GM18520 (cell line): ENCODE measurements around the gene BRD1.

Source experiments
- ATAC-seq: cut with Tn5 transposase; IDR thresholded peaks from one replicate; pipeline ENCODE4 v1.9.1; 2021; ENCODE audit not compliant: unreplicated experiment

BRD1 gene

GRCh38 chr22:49827853-49828598, at the start of gene BRD1:
Gene BRD1 (minus strand): TSS chr22:49827873. CDS start chr22:49824317, 3,556 bp downstream.
- ATAC-seq: no peak

DNA sequence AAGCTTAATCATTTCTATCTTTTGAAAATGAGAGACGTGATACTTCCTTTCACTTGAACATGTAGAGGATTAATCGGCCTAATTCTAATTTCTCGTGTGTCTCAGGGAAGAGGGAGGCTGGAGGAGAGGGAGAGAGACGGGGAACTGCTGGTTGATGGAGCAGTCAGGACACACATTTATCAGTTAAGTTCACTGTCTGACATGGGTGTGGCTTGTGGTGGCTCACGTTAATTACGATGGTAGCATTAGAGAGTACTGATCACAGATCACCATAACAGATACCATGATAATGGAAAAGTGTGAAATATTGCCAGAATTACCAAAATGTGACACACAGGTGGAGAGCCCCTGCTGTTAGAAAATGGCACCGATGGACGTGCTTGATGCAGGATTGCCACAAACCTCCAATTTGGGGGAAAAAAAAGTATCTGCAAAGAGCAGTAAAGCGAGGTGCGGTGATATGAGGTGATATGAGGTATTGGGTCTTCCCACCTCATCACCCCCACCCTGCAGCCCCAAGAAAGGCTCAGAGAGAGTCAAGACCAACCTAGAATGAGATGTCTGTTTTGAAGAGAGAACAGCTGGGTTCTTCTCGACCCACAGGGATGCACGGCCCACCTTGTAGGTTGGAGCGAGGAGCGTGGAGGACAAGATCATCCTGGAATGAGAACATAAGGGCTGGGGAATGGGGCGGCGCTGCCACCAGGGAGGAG, 45.7 kb upstream of the BRD1 start:
- ATAC-seq: no peak

- ATAC-seq: no peak
Observed at GRCh38 chr22:49872347-49872746, 44.7 kb upstream of the BRD1 start.

DNA sequence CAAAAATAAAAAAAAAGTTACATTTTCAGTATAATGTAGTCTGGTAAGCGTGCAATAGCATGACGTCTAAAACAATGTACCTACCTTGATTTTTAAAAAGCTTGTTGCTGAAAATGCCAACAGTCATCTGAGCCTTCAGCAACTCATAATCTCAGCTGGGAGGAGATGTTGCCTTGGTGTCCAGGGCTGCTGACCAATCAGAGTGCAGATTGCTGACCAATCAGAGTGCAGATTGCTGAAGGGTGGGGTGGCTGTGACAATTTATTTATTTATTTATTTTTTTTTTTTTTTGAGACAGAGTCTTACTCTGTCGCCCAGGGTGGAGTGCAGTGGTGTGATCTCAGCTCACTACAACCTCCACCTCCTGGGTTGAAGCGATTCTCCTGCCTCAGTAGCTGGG, 43.8 kb upstream of the BRD1 start:
- no peak for ATAC-seq

DNA sequence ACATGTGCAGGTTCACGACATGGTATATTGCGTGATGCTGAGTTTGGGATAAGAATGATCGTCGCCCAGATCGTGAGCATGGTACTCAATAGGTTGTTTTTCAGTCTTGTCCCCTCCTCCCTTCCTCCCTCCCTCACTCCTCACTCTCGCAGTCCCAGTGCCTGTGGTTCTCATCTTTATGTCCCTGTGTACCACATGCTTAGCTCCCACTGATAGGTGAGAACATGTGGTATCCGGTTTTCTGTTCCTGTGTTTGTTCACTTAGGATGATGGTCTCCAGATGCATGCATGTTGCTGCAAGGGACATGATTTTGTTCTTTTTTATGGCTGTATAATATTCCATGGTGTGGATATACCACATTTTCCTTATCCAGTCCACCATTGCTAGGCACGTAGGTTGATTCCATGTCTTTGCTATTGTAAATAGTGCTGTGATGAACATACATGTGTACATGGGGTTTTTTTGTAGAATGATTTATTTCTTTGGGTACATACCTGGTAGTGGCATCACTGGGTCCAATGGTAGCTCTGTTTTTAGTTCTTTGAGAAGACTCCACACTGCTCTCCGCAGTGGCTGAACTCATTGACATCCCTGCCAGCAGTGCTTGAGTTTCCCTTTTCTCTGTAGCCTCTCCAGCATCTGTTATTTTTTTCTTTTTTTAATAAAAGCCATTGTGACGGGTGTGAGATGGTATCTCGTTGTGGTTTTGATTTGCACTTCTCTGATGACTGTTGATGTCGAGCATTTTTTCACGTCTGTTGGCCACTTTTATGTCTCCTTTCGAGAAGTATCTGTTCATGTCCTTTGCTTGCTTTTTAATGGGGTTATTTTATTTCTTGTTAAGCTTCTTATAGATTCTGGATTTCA, 42.4 kb upstream of the BRD1 start:
- ATAC-seq: no peak

GRCh38 chr22:49869086-49869830, 41.6 kb upstream of the BRD1 start:
- no peak for ATAC-seq

GRCh38 chr22:49867303-49868265, 39.9 kb upstream of the BRD1 start:
- no peak for ATAC-seq

GRCh38 chr22:49866646-49867045, 39.0 kb upstream of the BRD1 start:
- no peak for ATAC-seq

DNA sequence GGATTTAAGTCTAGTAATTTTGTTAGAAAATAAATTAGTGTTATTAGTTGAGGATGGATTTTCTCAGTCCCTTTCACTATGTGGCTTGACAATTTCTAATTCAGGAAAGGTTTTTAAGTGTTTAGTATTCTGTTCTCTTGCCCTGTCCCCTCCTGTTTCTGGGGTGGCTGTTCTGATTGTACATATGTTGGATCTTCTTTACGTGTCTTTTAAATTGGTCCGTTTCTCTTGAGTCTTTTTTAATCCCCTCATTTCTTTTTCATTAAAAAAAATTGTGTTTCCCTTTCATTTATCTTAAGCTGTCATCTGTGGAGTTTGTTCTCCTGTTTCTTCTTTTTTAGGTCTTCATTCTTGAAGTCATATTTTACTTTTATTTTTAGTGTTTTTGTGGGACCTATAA, 38.5 kb upstream of the BRD1 start:
- no peak for ATAC-seq

GRCh38 chr22:49865156-49865555, 37.5 kb upstream of the BRD1 start:
- ATAC-seq: no peak

GRCh38 chr22:49863931-49864330, 36.3 kb upstream of the BRD1 start:
- no peak for ATAC-seq

GRCh38 chr22:49862496-49862776, 34.8 kb upstream of the BRD1 start:
- no peak for ATAC-seq

DNA sequence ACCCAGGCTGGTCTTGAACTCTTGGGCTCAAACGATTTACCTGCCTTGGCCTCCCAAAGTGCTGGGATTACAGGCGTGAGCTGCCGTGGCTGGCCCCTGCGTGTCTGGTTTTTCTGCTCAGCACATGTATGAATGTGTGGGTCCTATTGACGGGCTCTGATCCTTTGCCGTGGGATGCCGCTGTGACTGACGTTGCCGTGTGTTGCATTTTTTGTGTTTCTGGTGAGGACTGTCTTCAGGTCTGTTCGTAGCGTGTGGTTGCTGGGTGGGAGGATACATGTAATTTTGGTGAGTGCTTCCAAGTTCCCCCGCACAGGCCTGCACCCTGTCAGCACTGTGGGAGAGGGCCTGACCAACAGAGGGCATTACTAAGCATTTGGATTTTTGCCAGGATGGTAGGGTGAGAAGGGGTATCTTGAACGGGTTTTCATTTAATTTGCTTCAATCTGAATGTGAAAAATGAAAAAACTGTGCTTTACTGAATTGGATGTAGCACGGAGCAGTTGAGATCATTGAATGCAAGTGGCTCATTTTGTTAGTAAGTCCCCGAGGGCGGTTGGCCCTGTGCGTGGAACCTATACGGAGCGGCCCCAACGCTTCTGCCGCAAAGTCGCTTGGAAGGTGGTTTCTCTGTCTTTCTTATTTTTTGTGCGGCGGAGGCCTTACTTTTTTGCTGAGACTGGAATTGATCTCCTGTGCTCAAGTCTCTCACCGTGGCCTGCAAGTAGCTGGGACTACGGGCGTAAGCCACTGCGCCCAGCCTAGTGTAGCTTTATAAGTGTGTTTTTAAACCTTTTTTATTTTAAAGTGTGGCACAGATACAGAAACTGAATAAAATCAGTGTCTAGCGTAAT, 34.2 kb upstream of the BRD1 start:
- ATAC-seq: no peak

DNA sequence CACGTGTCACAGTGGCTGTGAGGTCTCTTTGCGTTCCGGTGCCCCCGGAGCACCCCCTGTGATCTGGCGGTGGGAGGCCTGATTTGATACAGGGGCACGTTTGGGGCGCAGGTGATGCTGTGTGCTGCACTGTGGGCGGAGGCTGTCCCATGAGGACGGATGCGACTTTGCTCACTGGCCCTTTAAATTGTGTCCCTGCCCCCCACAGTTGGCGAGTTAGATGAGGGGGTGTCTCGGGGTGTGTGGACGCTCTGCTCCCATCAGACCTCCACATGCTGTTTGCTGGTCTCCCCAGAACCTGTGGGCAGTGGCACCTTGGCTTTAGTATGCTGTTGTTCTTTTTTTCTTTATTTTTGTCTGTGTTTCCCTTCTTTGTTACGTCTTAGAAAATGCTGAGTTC, 31.2 kb upstream of the BRD1 start:
- no peak for ATAC-seq

DNA sequence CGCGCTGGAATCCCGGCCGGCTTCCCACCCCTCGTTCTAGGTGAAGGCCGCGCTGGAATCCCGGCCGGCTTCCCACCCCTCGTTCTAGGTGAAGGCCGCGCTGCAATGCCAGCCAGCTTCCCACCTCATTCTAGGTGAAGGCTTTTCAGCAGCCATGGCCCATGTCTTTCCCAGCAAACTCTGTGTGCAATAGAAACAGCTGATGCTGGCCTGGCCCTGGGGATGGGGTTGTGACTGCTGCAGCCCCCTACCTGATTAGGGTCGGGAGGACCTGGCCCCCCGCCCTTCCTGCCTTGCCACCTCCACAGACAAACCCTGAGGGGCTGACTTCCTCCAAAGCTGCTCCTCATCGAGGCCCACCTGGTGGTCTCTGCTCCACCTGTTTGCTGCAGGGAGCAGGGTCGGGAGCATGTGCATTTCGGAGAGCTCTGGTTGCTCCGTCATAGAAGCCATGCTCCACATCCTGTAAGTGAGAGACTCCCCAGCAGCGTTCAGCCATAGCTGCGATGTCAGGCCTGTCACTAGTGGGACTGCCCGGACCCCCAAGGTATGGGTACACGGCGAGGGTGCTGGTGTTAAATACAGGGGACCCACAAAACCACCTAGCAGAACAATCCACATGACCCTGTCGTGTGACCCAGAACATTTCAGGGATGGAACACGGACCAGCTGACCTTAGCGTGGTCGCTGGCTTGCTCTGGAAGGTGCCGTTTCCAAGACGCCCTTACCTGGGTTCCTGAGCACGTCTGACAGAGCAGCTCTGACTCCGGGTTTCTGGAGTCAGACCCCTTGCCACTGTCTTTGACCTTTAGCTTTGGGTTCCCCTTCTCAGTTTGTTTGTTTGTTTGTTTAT, 29.3 kb upstream of the BRD1 start:
- no peak for ATAC-seq

DNA sequence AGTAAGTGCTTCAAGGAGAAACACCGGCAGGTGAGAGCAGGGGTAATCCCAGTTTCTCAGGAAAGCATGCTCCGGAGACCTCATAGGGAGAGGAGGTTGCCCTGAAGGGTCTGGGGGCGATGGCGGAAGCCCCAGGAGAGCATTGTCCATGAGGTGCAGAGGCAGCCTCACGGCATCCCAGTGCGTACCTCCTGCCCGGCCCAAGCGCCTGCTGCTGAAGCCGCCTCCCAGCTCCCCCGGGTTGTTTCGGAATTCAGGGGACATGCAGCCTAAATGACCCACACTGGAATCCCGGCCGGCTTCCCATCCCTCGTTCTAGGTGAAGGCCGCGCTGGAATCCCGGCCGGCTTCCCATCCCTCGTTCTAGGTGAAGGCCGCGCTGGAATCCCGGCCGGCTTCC, 28.7 kb upstream of the BRD1 start:
- no peak for ATAC-seq

DNA sequence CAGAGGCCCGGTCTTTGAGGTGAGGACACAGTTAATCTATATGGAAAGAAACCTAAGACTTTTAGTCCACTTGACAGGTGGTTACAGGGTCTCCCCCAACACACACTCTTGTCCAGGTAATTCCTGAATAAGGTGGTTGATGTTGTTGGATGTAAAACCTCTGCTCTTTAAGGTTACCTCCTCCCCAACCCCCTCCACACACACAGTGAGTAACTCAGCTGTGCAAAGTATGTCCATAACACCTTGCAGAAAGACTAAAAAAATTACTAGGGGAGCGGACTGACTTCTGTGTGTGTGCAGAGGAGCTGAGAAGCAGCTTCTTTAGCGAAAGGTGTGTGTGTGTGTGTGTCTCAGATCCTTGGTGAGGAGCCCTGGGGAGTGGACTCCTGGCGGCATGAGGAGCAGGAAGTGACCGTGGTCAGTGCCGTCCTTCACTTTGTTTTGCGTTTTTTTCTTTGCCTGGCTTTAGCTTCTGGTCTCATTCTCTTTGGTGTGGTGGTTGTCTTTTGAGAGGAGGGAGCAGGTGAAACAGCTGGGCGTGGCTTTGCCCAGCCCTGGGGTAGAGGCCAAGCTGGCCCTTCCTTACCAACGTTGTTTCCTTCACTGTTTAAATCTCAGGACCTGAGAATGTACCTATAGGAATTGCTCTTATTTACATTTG, 27.7 kb upstream of the BRD1 start:
- no peak for ATAC-seq
